ENCODE data around the gene TSPOAP1. TPM values are rescaled to one million over a fixed set of nuclear protein-coding genes. Genes with fewer than 3 reads are reported as not detected.
A peak's percentile ranks its signal among the peaks of the same experiment; 100 is the strongest.

The TSPOAP1 gene
- total and polyA plus RNA-seq, 2 of the 13 experiments (the other 11 are each of a cell fraction or from before 2014, with no cell fraction given), result not detected

DNA sequence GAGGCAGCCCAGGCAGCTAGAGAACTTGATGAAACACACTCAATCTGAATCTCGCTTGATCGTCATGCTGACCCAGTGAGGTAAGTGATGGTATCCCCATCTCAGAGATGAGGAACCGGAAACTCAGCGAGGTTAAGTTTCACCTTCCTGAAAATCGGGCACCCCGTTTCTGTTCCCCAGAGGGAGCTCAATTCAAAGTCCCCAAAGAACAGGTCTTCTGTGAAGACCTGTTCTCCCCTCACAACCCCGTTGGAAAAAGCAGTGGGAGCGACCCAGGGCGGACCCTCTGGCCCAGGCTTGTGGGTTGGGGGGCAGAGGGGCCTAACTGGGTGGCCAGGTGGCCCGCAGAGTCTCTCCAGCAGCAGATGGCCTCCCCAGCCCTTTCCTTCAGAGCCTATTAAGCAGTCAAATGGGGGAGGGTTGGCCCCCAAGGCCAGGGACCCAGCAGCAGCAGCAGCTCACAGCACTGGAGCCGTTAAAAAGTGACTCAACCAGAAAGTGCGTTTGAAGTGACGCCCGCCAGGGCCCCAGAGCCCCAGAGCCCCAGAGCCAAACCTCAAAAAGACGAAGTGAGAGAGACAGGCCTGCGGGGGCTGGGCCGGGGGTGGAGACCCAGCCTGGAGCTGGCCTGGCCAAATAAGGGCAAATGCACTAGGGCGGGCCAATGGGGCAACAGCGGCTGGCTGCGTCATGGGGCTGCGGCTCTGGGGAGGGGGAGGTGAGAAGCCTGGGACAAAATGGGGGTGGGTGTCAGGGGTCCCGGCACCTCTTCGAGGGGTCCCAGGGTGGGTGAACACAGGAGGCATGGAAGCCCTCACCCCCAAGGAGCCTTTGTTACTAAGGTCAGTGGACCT, 9.2 kb upstream of the TSPOAP1 start (continued):
- TF ChIP-seq, protein P1, sequence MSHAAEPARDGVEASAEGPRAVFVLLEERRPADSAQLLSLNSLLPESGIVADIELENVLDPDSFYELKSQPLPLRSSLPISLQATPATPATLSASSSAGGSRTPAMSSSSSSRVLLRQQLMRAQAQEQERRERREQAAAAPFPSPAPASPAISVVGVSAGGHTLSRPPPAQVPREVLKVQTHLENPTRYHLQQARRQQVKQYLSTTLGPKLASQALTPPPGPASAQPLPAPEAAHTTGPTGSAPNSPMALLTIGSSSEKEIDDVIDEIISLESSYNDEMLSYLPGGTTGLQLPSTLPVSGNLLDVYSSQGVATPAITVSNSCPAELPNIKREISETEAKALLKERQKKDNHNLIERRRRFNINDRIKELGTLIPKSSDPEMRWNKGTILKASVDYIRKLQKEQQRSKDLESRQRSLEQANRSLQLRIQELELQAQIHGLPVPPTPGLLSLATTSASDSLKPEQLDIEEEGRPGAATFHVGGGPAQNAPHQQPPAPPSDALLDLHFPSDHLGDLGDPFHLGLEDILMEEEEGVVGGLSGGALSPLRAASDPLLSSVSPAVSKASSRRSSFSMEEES (CRISPR knock-in tag; IDR thresholded peaks at IDR 0.05), result 0 out of 2 replicates have a peak, but pooled peaks have one; percentile 38
- TF ChIP-seq ZNF232 (CRISPR knock-in tag; IDR thresholded peaks at IDR 0.05; ENCODE audit: borderline replicate concordance), result peak; percentile 34; the same call in 1 of the 2 replicates
- TF ChIP-seq, protein P2, sequence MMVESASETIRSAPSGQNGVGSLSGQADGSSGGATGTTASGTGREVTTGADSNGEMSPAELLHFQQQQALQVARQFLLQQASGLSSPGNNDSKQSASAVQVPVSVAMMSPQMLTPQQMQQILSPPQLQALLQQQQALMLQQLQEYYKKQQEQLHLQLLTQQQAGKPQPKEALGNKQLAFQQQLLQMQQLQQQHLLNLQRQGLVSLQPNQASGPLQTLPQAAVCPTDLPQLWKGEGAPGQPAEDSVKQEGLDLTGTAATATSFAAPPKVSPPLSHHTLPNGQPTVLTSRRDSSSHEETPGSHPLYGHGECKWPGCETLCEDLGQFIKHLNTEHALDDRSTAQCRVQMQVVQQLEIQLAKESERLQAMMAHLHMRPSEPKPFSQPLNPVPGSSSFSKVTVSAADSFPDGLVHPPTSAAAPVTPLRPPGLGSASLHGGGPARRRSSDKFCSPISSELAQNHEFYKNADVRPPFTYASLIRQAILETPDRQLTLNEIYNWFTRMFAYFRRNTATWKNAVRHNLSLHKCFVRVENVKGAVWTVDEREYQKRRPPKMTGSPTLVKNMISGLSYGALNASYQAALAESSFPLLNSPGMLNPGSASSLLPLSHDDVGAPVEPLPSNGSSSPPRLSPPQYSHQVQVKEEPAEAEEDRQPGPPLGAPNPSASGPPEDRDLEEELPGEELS (CRISPR knock-in tag; IDR thresholded peaks at IDR 0.05), result no peak
- TF ChIP-seq, protein P3, sequence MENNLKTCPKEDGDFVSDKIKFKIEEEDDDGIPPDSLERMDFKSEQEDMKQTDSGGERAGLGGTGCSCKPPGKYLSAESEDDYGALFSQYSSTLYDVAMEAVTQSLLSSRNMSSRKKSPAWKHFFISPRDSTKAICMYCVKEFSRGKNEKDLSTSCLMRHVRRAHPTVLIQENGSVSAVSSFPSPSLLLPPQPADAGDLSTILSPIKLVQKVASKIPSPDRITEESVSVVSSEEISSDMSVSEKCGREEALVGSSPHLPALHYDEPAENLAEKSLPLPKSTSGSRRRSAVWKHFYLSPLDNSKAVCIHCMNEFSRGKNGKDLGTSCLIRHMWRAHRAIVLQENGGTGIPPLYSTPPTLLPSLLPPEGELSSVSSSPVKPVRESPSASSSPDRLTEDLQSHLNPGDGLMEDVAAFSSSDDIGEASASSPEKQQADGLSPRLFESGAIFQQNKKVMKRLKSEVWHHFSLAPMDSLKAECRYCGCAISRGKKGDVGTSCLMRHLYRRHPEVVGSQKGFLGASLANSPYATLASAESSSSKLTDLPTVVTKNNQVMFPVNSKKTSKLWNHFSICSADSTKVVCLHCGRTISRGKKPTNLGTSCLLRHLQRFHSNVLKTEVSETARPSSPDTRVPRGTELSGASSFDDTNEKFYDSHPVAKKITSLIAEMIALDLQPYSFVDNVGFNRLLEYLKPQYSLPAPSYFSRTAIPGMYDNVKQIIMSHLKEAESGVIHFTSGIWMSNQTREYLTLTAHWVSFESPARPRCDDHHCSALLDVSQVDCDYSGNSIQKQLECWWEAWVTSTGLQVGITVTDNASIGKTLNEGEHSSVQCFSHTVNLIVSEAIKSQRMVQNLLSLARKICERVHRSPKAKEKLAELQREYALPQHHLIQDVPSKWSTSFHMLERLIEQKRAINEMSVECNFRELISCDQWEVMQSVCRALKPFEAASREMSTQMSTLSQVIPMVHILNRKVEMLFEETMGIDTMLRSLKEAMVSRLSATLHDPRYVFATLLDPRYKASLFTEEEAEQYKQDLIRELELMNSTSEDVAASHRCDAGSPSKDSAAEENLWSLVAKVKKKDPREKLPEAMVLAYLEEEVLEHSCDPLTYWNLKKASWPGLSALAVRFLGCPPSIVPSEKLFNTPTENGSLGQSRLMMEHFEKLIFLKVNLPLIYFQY (CRISPR knock-in tag; IDR thresholded peaks at IDR 0.05; ENCODE audit: borderline replicate concordance), result 0 out of 2 replicates have a peak, but pooled peaks have one; percentile 30
- TF ChIP-seq KLF11 (CRISPR knock-in tag; IDR thresholded peaks at IDR 0.05), result peak; percentile 22; the same call in 1 of the 2 replicates
- TF ChIP-seq MTF1 (CRISPR knock-in tag; IDR thresholded peaks at IDR 0.05), result no peak
- no peak for TF ChIP-seq ZBTB8A (CRISPR knock-in tag; IDR thresholded peaks at IDR 0.05; ENCODE audit: borderline replicate concordance, low read depth)
- TF ChIP-seq GABPB1 (CRISPR knock-in tag; IDR thresholded peaks at IDR 0.05), result peak; percentile 36; the same call in 1 of the 2 replicates
- TF ChIP-seq RBFOX2 (IDR thresholded peaks at IDR 0.05; ENCODE audit: low read depth, low read length), result 0 out of 2 replicates have a peak, but pooled peaks have one; percentile 23
- TF ChIP-seq ZNF230 (CRISPR knock-in tag; IDR thresholded peaks at IDR 0.05), result no peak
- TF ChIP-seq E2F5 (CRISPR knock-in tag; conservative IDR thresholded peaks at IDR 0.05), result no peak
- TF ChIP-seq PPARG (CRISPR knock-in tag; conservative IDR thresholded peaks at IDR 0.05), result no peak
- TF ChIP-seq NFYC (CRISPR knock-in tag; IDR thresholded peaks at IDR 0.05), result peak; percentile 66
- TF ChIP-seq ZZZ3 (CRISPR knock-in tag; IDR thresholded peaks at IDR 0.05; ENCODE audit: borderline replicate concordance), result no peak
- TF ChIP-seq, protein P4, sequence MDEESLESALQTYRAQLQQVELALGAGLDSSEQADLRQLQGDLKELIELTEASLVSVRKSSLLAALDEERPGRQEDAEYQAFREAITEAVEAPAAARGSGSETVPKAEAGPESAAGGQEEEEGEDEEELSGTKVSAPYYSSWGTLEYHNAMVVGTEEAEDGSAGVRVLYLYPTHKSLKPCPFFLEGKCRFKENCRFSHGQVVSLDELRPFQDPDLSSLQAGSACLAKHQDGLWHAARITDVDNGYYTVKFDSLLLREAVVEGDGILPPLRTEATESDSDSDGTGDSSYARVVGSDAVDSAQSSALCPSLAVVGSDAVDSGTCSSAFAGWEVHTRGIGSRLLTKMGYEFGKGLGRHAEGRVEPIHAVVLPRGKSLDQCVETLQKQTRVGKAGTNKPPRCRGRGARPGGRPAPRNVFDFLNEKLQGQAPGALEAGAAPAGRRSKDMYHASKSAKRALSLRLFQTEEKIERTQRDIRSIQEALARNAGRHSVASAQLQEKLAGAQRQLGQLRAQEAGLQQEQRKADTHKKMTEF (CRISPR knock-in tag; IDR thresholded peaks at IDR 0.05), result peak; percentile 73; the same call in 1 of the 2 replicates
- TF ChIP-seq AKAP8 (CRISPR knock-in tag; IDR thresholded peaks at IDR 0.05), result 0 out of 2 replicates have a peak, but pooled peaks have one; percentile 21
- TF ChIP-seq, protein P5, sequence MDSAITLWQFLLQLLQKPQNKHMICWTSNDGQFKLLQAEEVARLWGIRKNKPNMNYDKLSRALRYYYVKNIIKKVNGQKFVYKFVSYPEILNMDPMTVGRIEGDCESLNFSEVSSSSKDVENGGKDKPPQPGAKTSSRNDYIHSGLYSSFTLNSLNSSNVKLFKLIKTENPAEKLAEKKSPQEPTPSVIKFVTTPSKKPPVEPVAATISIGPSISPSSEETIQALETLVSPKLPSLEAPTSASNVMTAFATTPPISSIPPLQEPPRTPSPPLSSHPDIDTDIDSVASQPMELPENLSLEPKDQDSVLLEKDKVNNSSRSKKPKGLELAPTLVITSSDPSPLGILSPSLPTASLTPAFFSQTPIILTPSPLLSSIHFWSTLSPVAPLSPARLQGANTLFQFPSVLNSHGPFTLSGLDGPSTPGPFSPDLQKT (CRISPR knock-in tag; IDR thresholded peaks at IDR 0.05; ENCODE audit: borderline replicate concordance), result no peak

Measured in HepG2 (cell line).